GM19397 (cell line): ENCODE measurements around the gene SPAG6.

Experiments used
- ATAC-seq: cut with Tn5 transposase; IDR thresholded peaks from one replicate; pipeline ENCODE4 v1.9.1; 2021; ENCODE audit warnings: mild to moderate bottlenecking, moderate library complexity; ENCODE audit not compliant: unreplicated experiment

Gene SPAG6

GRCh38 chr10:22321924-22322640 lies 23.2 kb upstream of the SPAG6 start:
- no peak for ATAC-seq

- no peak for ATAC-seq
Observed at GRCh38 chr10:22322641-22323160, 22.6 kb upstream of the SPAG6 start.

- no peak for ATAC-seq
Observed at GRCh38 chr10:22323538-22324305, 21.6 kb upstream of the SPAG6 start.

- no peak for ATAC-seq
Observed at GRCh38 chr10:22324413-22324812, 20.9 kb upstream of the SPAG6 start.

GRCh38 chr10:22324893-22325271 lies 20.4 kb upstream of the SPAG6 start:
- no peak for ATAC-seq

GRCh38 chr10:22325272-22326144 lies 19.8 kb upstream of the SPAG6 start:
- ATAC-seq = peak; percentile 56

- ATAC-seq = no peak
Observed at GRCh38 chr10:22326145-22326702, 19.1 kb upstream of the SPAG6 start.

- no peak for ATAC-seq
Observed at GRCh38 chr10:22329150-22329549, 16.1 kb upstream of the SPAG6 start.

GRCh38 chr10:22332116-22332692 lies 13.1 kb upstream of the SPAG6 start:
- ATAC-seq = no peak

- no peak for ATAC-seq
Observed at GRCh38 chr10:22333167-22333974, 11.9 kb upstream of the SPAG6 start.

GRCh38 chr10:22333975-22334282 lies 11.4 kb upstream of the SPAG6 start:
- ATAC-seq = no peak

- ATAC-seq = no peak
Observed at GRCh38 chr10:22334414-22335172, 10.7 kb upstream of the SPAG6 start.

- peak; percentile 46 for ATAC-seq
Observed at GRCh38 chr10:22335173-22335933, 9.9 kb upstream of the SPAG6 start.

GRCh38 chr10:22338185-22338900 lies 7.0 kb upstream of the SPAG6 start:
- no peak for ATAC-seq

- ATAC-seq = no peak
Observed at GRCh38 chr10:22338931-22339330, 6.4 kb upstream of the SPAG6 start.

- no peak for ATAC-seq
Observed at GRCh38 chr10:22339761-22340328, 5.5 kb upstream of the SPAG6 start.
